NB4 (cell line): ENCODE measurements around the gene KERA.

Experiments
- DNase-seq: peaks from one replicate; pipeline ENCODE4 v3.0.0; 2010; ENCODE audit warnings: low read depth
- H3K4me3 ChIP-seq: one replicate; pipeline ENCODE4 v1.5.1; 2011; ENCODE audit warnings: mild to moderate bottlenecking, low read depth, low read length, moderate library complexity
- CTCF ChIP-seq: IDR thresholded peaks from one replicate; pipeline ENCODE4 v1.5.1; 2012; ENCODE audit warnings: low read depth, low read length
- MAX ChIP-seq: IDR thresholded peaks from 2 replicates; pipeline ENCODE4 v1.6.1; 2011; ENCODE audit warnings: low read depth, low read length
- MYC ChIP-seq: IDR thresholded peaks from 2 replicates; pipeline ENCODE4 v1.6.1; 2011; ENCODE audit warnings: low read depth, low read length
- POLR2A ChIP-seq: IDR thresholded peaks from 2 replicates; pipeline ENCODE4 v1.6.1; 2011; ENCODE audit warnings: mild to moderate bottlenecking; ENCODE audit not compliant: insufficient read length; ENCODE audit errors: extremely low read depth

KERA gene

DNA sequence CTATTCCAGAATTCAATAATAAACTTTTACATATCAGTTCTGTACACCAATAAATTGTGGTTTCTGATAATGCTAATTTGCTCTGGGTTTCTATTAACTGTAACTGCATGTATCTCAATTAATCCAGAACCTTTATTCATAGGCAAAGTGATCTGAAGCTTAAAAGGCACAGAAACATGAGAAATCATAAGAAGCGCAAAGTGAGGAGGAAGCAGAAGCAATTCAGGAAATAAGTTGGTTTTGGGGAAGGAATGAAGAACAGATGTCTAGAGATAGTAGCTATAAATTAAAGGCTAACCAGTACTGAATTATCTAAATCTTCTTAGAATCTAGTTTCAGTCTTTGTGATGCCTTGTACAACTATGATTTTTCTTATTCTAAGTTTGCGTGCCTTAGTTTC, 24.6 kb downstream of the KERA start:
- no peak for TF ChIP-seq MAX
- TF ChIP-seq CTCF = no peak
- TF ChIP-seq POLR2A = no peak
- TF ChIP-seq MYC = no peak
- no peak for DNase-seq
- no peak overlapping the region for H3K4me3 ChIP-seq

- TF ChIP-seq POLR2A (no peak), CTCF (no peak), MAX (no peak), MYC (no peak)
- H3K4me3 ChIP-seq = no peak overlapping the region
- no peak for DNase-seq
Observed at GRCh38 chr12:91023326-91024004, 34.4 kb downstream of the KERA start.

DNA sequence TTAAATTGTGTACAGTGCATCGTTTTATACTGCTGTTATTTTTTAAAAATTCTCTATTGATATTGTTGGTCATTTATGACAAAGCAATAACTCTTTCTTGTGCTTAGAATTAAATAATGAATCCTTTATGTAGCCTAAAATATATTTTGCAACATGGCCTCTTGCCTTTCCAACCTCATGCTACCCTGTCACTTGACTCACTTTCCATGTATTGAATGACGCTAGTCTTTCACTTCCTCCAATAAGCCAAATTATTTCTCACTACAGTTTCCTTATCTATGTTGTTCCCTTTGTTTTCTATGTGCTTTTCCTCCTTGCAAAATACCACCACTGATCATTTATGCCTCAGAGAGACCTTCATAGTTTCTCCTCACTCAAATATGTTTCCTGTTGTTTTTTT, 36.7 kb downstream of the KERA start:
- TF ChIP-seq MYC = no peak
- H3K4me3 ChIP-seq = no peak overlapping the region
- no peak for DNase-seq

GRCh38 chr12:91019455-91019854, 38.4 kb downstream of the KERA start:
- no peak overlapping the region for H3K4me3 ChIP-seq
- DNase-seq = no peak
- TF ChIP-seq POLR2A (no peak), MAX (no peak), MYC (no peak), CTCF (no peak)

DNA sequence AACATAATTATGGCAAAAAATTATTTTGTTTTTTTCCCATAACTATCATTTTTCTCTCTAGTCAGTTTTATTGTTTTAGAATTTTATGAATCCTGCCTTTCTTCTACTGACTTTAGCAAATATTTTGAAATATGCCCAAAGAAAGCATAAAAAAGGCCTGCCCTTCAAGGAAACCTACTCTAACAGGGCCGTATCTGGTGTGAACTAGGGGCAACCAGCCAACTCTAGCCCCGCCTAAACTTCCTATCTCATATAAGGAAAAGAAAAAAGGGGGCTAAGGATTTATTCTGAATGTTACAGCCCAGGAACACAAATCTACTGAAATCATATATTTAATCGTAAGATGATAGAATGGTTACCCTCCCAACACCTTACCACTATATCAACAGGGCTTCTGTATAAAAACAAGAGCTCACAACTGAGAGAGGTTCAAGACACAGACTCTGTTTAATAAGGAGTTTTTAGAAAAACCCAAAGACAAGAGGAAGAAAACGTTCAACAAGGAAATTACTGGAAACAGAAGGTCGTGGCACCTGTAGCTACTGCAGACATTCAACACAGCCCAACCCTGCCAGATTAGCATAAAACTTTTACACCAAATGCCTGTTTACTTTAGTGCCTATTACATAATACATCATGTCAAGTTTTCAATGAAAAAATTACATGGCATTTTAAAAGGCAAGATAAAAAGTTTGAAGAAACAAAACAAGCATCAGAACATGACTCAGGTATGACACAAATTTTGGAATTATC, 40.1 kb downstream of the KERA start:
- TF ChIP-seq MAX = no peak
- TF ChIP-seq CTCF = no peak
- no peak for TF ChIP-seq POLR2A
- no peak for TF ChIP-seq MYC
- no peak overlapping the region for H3K4me3 ChIP-seq
- no peak for DNase-seq

DNA sequence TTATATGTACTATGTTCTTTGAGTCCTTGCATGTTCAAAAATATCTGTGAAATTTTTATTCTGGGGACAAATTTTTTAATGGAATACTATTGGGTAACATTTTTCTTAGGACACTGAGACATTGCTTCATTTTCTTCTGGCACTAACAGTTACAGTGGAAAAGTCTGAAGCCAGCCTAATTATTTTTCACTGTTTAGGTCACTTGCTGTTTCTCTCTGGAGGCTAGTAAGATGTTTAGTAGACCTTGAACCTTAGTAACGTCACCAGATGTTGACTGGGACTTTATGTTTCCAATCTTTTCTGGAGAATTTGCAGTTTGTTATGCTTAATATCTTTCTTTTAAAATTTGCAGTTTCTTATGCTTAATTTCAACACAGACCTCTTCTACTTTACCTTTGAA, 40.8 kb downstream of the KERA start:
- H3K4me3 ChIP-seq = no peak overlapping the region
- TF ChIP-seq CTCF = no peak
- TF ChIP-seq MYC = no peak
- no peak for TF ChIP-seq MAX
- TF ChIP-seq POLR2A = no peak
- DNase-seq = no peak
